NCI-H128 (cell line): Measurements from ENCODE around the gene CCNI.
"Not testable (repeated sequence)": the region's sequence is repeated elsewhere in the genome, so short reads cannot be mapped to it uniquely, and the experiment has no call there.

ENCODE experiments used
- DNase-seq: peaks from one replicate; lab custom pipeline; 2025; ENCODE audit not compliant: unreplicated experiment; lab: John Stamatoyannopoulos, UW

The CCNI gene

DNA sequence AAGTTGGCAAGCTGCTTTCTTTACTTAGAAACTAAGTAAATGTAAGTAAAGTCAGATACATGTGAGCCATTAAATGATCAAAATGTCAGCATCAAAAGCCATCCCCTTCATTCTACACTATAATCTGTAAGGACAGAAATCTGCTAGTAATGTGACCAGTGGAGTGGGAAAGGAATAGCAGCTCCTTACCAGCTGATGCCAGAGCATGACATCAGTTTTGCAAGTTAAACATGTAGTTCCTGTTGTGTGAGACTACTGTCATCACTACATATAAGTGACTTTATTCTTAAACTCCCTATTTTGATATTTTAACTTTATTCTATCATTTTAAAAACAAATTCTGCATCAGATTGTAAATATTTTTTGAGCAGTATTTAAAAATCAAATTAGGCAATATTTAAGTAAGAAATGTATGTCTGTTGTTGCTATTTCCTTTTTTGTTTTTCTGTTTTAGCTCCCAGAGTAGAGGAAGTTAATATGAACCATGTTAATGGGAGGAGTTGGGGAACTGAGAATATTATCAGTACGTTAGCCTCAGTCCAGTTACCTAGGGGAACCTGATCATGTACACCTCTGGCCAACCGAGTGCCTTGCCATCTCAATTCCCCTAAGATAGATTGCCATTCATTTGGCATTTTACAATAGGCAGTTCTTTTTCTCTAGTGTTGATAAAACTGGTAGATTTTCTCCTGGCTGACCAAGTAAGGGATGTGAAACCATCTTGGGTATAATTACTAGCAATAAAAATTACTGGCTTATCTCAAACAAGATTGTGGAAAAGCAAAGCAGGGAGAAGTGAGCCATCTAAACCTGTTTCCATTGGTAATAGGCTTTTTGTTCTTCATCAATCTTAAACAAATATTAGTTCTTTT is 34.7 kb downstream of the CCNI start:
- no peak for DNase-seq

DNA sequence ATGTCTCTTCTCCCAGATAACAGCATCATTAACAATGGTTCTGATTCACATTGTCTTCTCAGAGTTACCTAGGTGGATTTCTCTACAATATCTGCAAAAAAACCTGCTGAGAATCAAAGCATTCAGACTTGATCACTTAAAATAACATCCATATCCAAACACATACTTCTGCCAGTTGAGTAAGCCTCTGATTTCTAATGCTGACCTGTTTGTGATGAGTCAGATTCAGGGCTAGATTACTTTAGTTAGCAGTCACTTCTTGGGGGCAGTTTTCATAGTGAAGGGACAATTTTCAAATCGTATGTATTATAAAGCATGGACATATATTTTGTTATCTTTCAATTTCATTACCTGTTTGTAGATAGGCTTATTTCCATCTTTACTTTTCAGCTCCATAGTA is 35.5 kb downstream of the CCNI start:
- DNase-seq = no peak

DNA sequence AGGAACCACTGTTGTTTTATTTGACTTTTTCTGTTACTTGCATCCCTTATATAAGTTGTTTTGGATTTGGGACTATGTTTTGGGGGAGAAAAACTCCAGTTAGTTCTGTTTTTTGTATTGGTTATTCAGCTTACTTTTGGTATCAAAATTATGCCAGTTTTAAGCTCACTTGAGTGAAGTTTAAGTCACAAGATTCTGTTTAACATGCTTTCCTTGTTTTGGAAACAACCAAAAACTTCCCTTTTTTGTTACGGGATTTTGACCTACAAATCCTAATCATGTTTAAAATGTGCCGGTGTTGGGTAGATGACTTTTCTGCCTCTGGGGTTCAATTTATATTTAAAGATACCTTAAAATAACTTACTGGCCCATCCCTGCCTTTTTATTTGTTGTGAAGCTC is 36.0 kb downstream of the CCNI start:
- no peak for DNase-seq

DNA sequence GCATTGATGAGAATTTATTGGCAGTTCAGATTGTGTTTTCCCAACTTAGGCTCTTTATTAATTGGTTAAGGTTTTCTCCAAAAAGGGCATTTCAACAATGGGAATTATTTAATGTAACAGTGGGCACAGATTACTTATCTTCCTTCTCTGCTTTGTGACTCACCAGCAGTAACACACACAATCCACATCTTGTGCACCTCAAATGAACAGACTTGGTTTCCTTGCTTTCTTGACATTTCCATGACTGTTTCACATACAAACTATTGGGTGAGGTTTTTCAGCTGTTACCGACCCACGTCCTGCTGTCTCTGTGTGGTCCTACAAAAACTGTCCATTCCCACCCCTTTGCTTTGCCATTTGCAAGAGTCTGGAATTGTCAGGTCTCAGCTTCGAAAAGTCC is 38.1 kb downstream of the CCNI start:
- no peak for DNase-seq

DNA sequence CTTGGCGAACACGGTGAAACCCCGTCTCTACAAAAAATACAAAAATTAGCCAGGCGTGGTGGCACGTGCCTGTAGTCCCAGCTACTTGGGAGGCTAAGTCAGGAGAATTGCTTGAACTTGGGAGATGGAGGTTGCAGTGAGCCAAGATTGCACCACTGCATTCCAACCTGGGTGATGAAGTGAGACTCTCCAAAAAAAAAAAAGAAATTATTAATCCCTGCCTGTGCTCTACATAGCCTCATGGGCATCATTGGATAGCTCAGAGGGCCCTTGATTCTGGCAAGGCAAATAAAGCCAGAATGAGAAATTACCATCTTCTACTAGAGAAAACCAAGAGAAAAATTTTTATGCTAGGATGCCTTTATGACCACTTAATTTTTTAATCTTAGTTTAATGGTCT is 38.6 kb downstream of the CCNI start:
- DNase-seq = not testable (repeated sequence)

DNA sequence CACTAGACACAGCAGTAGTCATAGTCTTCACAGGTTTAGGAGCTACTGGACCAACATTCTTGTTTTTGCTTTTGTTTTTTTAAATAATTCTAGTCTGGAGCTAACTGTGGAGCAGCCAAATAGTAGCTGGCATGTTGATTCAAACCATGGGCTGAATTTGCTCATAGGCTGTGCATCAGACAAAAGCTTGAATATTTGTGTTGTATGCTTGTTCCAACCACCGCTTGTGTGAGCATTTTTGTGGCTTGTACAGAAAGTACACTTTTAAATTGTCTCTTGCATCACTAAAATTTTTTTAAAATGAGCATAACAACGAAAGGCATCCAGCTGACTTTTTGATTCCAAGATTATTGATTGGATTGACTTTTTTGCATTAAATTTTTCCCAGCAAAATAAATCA is 39.6 kb downstream of the CCNI start:
- no peak for DNase-seq

DNA sequence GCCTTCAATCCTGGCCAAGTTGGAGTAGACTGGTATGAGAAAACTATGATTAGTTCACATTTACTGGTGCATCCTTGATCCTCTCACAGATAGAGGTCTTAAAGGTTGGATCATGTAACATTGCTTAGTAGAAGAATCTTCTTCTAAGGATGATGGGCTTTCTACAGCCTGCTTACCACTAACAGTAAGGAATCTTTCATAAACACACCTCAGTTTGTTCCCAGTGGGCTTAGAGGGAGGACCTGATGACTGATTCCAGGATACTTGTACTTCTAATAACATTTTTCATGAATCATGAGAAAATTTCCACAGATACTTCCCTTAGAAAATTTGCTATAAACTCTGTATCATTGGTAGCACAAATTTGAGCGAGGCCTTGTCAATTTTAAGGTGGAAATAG is 40.6 kb downstream of the CCNI start:
- no peak for DNase-seq

DNA sequence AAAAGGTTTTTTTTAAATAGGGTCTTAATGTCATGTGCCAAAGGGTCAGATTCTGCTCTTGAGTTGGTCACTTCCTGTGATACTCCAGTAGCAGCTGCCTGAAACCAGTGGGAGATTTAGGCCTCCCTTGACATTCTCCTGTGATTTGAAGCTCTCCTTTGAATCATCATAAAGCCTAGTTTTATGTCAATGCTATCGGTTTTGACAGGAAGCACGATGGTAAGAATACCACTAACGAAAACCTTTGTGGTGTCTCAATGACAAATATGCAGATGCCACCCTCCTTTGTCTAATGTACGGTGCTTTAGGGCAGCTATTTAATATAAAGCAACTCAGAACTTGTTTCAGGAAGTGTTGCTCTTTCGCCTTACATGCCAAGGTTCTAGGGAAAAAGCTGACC is 44.2 kb downstream of the CCNI start:
- no peak for DNase-seq

DNA sequence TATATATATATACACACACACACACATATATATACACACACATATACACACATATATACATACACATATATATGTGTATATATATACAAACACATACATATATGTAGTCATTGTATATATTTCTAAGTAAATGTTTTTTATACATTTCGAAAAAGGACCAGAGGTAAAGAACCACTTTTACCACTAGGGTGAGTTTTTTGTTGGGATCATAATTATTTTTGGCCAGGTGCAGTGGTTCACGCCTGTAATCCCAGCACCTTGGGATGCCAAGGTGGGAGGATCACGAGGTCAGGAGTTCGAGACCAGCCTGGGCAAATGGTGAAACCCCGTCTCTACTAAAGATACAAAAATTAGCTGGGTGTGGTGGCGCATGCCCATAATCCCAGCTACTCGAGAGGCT is 46.0 kb downstream of the CCNI start:
- DNase-seq = not testable (repeated sequence)

DNA sequence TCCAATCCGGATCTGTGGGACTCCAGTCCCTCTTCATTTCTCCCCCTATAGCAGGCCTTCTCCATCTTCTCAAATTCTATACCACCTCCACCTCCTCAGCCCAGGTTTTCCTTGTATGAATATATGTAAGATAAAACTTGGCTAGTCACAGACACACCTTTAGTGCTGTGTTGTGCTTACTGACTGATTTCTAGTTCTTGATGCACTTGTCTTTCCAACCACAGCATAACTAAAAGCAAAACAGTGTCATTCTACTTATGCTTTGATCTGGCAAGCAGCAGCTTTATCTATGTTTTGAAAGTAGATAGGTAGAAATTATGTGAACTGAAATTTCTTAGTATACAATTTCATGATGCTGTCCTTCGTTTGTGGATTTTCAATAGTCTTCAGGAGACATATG is 47.5 kb downstream of the CCNI start:
- DNase-seq = no peak

DNA sequence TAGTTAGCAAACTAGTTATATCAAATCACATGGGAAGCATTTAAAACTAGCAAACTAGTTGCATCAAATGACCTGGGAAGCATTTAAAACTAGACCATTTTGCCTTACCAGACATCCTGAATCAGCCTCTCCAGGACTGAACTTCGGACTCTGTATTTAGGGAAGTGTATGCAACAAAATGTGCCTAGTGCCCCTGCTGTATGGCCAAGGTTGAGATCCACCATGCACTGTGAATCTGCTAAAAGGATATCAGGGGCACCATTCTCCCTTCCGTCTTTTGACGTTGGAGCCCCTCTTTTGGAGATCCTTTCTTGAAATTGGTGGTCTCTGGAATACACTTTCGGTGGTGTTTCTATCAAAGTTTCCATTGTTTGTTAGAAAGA is 49.5 kb downstream of the CCNI start:
- no peak for DNase-seq

DNA sequence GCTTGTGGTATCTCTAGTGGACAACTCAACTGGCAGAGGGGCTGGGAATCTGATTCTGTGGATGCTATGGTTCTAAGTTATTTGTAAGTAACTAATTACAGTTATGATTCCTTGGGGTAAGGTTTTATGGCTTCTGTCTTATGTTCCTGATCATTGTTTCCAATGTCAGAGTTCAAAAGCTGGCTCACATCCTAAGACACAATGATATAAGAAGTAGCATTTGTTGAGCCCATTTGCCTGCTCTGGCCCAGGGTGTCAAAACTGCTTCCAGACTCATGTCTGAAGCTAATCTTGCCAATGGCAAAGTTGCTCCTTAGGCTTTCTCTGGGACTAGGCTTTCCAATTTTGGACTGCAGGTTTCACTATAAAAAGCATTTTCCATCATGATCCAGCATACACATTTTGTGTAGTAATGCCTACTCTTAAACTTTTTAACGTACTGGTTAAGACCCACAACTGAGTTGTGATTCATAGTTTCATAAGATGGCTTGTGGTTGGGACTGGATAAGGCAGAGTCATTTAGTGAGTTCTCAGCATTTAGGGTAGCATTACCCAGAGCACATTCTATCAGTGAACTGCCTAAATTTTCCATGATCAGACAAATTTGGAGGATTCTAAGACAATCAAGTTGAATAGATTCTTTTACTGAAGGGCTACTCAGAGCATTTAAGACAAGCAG is 50.0 kb downstream of the CCNI start:
- no peak for DNase-seq

DNA sequence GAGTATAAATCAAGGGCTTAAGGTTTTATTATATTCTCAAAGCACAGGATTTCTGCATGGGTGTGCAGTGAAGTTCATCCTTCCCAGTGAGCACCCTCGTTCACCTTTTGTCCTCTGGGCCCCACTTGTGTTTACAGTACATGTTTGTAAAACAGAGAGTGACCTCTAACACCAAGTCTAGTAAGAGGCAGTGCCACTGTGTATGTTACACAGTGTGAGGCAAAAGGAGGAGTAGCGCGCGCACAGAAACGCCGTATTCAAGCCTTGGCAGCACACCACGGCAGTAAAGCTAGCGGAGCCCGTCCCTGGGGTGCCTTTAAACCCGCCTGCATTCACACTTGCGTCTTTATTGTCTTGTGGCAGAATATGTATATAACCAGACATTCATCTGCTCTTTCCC is 51.9 kb downstream of the CCNI start:
- DNase-seq = no peak

DNA sequence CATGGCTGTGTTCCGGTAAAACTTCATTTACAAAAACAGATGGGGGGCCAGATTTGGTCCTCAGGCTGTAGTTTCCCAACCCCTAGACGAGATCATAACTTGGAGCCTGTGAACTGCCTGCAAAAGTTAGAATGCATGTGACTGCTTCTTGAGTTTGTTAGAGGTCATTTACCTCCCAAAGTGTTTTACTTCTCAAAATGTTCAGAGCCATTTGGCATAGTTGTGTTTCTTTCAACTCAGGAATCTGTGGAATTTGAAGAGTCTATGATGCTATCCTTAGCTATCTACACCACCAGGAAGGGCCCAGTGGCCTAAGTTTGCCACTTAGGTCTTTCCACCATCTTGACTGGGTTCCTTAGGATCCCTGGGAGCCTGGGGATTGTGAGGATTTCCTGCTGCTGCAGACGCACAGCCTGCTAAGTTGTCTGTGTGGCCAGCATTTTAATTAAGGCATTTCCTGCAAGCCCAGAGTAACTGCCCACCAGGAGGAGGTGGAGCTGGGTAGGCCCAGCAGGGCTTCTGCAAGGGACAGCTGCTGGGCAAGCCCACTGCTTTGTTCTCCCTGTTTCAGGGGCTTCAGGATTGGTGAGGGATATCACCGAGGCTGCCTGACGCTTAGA is 53.1 kb downstream of the CCNI start:
- no peak for DNase-seq

DNA sequence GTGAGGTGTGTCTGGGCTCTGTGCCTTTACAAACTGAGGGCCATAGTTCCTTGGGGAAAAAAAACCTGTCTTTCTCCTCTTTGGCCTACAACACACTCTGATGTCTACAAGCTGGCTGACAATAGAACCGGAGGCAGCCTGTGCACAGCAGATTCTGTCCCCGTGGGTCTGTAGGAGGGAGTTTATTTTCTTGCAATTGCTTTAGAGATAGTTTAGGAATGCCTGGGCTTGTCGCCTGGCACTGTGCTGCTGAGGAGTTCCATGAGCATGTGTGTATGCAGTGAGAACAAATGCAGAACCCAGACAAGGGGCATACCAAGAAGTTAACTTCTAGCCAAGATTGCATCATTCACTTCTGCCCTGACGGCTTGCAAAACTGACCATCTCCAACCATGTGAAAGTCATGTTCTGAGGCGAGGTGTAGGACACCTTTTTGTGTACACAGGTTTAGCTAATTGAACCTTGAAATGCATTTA is 54.1 kb downstream of the CCNI start:
- no peak for DNase-seq

DNA sequence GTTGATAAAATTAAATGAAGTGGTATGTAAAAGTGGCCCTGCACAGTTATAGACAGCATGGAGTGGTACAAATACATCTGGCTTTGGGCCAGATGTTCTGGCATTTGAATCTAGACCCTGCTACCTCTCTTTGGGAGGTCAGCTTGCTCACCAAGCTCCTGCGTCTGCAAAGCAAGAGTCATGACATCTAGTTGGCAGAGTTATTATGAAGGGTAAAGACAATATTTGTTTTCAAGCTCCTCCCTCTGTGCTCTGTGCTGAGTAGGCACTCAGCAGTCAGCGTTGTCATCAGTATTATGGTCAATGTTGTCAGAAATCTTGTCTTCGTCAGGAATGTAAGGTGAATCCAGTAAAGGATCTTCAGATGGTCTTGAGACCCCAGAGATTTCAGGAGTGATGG is 55.8 kb downstream of the CCNI start:
- DNase-seq = no peak

DNA sequence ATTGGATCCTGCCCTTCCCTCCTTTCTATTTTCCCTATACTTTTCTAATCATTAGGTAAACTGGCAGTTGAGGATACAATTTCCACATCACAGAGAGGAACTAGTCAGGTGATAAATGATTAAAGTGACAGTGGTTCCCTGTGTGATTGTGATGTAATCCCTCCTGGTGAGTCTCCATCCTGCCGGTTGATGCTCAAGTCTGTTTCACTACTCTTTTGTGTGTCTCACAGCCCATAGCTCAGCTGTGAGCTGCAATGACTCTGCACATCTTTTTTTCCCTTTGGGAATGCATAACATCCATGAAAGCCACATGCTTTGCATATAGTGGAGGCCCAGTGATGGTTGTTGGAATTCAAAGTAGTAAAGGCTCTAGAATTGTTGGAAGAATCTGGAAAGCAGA is 60.4 kb downstream of the CCNI start:
- DNase-seq = no peak

DNA sequence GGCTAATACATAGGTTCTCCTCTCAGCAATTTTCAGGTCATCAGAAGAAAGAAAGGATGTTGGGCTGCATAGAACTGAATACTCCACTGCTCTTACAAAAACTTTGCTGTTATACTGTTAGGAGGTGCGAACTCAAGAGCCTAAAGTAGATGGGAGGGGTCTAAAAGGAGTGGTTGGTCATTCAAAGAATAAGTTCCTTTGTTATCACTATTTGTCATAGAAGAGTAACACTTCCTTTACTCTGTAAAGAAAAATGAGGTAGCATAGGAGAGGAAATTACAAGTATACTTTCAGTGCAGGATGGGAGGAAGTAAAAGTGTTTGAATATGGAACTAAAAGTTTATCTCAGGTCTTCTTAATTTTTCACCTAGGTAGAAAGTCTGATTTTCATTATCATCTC is 61.5 kb downstream of the CCNI start:
- DNase-seq = no peak

DNA sequence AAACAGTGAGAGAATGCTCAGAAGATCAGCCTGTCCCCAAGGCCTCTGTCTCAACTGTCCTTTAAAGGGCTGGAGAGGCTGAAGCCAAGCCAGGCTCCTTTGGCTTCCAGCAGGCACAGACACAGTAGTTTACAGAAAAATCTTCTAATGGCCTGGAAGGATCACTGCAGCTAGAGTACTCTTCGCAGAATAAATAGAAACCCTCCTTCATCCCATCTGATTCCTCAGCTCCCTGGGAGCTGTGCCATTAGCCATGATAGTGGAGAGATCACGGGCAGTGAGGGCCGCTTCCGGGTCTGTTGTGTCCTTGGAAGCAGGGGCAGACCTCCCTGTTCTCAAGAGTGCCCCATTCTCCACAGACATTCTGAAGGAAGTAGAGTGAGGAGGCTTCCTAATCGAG is 63.1 kb downstream of the CCNI start:
- no peak for DNase-seq

DNA sequence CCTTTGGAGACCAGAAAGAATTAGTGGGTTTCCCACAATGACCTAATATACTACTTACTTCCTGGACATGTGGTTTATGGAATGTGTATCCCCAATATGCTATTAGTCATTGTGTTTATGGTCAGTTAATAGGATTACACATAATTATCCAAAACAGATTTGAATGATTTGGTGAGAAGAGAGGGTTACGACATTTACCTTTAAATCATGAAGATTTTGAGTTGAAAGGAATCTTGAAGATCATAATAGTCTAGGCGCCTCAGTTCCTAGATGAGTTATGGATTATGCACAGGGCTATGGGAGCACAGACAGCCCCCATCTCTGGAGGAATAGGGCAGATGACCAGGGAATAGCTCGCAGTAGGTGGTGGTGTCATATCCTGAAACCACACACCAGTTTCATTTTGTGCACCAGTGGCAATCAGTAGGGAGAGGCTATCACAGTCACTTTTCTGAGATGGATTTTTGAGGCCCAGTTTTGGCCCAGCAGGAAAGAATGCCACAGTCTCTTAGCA is 64.9 kb downstream of the CCNI start:
- no peak for DNase-seq

DNA sequence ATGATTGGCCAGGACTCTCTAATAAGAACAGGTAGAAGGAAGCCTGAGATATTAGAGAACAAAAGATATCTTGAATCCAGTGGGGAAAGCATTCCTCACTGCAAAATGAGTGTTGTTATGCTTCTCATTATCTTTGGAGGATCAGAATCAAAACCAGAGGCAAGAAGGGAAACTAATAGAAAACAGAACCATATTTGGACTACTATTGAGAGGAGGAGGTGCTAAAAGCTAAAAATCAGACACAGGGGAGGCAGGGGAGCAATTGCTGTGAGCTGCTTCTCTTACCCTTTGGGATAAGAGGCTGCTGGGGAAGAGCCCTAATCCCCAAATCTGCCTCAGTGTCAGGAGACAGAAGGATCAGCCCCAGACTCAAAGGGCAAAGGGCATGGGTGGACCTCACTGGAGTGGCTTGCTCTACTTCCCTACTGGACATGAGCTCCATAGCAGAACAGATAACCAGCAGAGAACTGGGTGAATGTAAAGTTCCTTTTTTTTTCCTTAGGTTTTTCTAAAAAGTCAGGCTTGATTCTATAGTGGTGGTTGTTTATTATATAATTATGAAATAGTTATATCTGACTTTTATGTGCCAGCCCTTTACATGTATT is 66.2 kb downstream of the CCNI start:
- DNase-seq = no peak
